Activated CD4-positive, alpha-beta T cell treated with anti-CD3 and anti-CD28 coated beads, Interleukin-10, Interleukin-2, amounts not matched to agents 100 ng/mL and 50 ng/mL, durations not matched to agents 16 hours and 8 hours (primary cell): Measurements from ENCODE around the gene SGMS1.
A peak's percentile ranks its signal among the peaks of the same experiment; 100 is the strongest.

Source experiments
- DNase-seq: peaks from one replicate; pipeline ENCODE4 v3.0.0-alpha.2; 2020

The SGMS1 gene

DNA sequence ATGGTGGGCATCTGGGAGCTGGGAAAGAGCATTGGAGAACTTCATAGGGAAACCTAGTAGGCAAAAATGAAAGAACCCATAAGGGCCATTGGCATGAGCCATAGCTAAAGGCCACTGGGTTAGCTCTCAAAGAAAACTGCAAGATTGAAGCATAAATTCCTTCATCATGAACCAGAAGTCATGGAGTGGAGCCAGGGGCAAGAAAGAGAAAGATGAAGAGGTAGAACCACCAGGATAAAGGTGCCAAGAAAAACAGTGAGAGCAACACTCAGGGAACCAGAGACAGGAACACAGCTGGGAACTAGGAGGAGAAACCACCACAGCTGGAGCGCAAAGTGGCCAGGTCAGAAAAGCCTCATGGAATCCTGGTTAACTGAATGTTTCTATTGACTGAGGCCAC lies 11.5 kb upstream of the SGMS1 start:
- no peak for DNase-seq

DNA sequence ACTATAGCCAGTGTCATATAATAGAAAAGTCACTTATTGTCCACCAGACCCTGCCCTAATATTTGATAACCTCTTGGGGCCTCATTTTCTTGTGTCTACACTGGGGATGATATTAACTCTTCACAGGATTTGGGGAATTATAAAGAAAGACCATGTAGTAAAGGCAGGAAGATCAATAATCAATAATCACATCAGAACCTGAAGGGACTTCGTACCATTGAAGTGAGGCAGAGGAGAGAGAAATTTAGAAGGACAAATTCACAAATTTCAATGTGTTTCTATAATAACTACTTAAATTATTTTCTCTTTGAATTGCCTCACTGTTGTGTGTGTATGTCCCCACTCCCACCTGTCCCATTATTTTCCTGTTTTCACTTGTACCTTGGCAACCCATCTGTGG lies 10.7 kb upstream of the SGMS1 start:
- no peak for DNase-seq

DNA sequence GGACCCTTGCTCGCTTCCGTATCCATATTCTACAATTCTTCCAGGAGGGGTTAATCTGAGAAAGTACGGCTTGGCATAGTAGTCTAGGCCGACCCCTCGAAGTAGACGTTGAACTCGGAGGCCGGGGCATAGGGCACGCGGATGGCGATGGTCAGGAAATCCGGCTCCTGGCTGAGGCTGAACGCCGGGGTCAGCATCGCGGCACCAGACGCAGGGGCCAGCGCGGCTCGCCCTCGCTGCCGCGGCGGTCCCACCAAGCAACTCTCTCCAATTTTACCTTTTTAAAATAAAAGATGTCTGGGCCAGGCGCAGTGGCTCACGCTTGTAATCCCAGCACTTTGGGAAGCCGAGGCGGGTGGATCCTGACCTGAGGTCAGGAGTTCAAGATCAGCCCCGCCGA lies 7.3 kb upstream of the SGMS1 start:
- no peak for DNase-seq

DNA sequence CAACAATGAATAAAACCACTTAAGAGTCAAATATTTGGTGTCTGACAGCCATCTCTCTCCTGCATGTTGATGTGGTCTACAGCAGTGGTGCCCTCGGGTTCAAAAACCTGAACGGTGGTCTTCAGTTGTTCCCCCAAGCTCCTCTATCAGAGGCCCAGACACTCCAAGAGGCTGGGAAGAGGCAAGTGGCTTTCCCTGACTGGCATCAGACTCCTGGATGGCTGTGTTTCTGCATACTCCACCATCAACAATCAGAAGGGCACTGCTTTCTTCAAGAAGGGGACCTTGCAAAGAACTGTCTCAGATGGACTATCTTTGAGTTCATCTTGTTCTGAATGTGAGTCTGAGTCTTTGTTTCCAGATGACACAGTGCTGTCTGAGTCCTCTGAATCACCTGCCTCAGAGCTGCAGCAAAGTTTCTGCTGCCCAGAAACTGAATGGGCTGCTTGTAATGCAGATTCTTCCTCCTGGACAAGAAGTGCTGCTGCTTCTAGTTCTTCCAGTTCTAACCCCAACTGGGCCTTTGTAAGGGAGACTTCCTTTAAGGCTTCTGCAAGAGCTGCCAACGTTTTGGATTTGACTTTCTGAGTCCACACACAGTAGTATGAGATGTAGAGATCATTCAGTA lies 5.9 kb upstream of the SGMS1 start:
- peak; percentile 73 for DNase-seq

DNA sequence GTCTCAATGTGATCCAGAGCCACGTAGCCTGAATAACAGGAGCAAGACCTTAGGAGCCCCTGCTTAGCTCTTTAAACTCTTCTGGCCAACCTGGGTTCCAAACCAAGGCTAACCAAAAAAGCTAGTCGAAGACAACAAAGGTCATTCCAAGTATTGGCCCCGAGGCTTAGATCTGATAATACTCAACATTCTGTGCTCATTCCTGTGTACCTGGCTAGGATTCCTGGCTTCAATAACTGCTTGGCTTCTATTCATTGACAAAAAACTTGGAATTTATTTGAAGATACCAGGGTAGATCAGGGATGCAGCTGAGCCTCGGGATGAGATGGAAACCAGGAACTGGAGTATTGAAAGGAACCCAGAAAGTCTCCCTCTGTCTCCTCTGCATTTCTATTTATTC lies 4.1 kb upstream of the SGMS1 start:
- no peak for DNase-seq

DNA sequence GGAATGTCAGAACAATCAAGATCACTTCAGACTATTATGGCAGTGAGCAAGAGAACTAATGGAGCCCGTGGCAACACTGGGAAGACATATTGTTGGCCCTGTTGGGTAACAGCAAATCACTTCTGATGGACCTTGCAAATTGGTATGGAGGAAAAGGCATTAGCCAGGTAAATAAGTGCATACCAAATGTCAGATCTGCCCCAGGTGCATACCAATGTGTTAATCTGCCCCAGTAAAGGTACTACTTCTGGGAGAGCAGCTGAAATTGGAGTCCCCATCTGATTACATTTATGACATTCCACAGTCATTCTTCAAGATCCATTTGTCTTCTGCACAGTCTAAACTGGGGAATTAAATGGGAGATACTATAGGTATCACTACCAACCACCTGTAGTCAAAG lies 3.7 kb upstream of the SGMS1 start:
- no peak for DNase-seq

DNA sequence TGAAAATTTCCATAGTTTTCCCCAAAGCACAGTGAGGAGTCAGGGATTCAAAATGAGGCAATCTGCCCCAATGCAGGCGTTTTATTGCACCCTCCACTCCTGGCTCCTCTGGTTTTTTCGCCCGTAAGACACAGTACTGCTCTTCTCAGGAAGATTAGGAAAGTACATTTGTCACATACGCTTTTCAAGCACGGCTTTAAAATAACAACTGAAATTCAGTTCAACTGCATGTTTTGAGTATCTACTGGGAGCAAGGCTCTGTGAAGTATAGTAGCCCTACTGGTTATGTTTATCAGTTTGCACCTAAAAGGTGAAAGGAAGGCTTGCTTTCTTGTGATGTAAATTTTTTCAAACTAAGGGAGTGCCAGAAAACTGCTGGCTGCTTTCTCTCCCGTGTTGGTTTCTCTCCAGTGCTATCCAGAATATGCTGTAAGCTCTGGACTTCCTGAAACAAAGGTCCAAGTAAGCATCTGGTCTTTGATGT lies 1.9 kb upstream of the SGMS1 start:
- no peak for DNase-seq

DNA sequence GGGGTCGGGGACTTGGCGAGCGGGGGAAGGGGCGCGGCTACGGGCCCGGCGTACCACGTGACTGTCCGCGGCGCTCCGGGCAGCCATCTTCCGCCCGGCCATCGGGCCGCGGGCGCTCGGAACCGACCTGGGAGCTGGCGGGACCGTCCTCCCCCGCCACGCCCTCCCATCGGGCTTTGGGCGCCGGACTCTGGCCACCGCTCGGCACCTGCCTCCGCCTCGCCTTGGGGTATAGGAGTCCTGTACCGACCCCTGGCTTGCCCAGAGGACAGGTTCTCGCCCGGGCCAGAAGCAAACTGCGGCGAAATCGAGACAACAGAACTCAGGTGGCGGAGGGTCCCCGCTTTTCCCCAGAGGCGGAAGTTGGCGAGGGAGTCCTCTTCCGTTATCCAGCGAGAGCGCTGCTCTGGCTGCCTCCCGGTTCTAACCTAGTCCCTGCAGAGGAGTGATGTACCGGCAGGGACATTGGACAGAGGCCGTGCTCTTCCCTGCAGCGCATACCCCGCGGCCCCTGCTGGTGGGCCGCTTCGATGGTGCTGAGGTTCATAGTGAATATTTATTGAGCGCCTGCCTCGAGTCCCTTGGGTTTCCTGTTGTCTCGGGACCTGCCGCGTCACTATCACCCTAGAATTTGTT lies 1.2 kb upstream of the SGMS1 start:
- DNase-seq = peak; percentile 68

DNA sequence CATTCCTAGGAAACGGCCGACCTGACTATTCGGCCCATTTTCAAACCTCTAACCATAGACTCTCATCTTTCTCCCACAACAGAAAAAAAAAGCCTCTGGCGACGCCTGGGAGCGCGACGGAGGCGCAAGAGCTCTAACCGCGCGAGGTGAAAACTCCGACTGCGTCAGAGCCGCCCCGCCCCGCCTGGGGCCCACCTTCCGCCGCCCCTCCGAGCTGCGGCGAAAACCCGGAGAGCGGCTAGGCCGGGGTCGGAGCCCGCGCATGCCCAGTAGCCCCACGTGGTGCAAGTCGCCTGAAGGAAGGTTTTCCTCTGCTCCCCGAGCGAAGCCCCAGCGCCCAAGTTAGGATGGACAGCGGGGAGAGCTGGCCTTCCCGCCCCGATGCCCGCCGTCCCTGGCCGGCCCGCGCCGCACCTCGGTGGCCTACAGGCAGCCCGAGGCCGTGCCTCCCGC lies 683 bp upstream of the SGMS1 start:
- DNase-seq = peak; percentile 96

DNA sequence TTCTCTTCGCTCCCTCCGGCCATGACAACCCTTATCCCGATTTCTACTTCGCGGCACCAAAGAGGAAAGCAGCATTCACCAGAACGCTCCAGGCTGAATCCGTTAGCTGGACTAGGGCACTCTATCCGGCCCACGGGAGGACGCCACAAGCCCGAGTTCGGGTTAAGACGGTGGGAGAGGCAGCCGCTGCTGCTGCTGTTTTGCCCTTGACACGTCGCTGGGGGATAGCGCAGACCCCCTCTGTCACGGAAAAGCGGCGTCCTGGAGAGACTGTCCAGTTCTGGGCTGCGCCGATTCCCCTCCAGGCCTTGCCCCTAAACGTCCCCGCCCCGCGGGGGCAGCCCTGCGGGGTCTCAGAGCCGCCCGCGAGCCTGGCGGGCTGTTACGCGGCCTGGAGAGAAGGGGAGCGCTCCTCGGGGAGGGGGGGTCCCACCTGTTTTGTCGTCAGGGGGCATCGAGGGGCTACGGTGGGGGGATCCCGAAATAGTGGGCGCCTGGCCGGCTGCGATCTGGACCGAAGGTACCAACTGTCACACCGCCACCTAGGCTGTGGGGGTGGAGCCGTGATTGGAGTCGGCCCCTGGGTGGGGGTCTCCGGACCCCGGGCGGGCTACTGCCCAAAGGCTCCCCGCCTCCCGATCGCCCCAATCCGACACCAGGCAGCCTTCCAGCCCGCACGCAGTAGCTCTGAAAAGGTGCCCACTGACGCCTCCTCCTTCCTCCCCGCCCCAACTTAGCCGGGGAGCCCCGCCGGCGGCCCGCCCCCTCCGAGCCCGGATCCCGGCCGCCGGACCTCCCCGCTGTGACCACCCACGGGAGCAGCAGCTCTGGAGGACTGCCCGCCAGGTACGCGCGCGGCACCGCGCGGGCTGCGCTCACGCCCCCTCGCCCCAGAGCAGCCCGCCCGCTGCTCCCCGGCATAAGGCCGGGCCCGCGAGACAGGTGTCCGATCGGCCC lies 772 bp downstream of the SGMS1 start:
- DNase-seq = peak; percentile 53

DNA sequence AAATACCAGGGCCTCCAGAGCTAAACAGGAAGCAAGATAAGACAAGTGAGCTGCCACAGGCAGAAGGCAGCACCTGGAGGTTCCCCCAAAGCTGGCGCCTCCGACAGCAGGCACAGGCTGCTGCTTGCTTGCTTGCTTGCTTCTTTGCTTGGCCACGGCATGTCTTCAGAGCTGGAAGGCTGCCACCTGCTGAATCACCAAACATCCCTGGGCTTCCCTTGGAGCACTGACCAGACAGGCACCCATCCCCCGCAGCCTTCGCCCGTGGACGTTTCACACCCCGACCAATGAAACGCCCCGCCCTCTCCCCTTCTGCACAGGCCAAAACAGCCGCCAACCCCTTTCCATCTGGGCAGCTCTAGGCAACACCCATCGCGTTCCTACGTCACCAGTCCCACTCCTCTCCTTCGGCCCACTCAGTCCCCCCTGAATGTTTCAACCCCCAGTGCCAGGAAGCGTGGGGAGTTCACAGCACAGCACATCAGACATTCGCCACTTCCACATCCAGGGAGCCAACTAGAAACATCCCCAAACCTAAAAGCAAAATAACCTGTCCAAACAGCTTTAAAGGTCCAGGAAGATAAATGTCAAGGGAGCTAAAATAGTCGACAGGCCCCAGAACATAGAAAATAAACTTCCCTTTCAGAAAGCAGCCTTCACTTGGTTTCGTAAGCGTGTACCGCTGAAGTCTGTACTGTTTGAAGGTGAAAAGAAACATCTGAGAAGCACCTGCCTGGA lies 1.6 kb downstream of the SGMS1 start:
- peak; percentile 68 for DNase-seq

DNA sequence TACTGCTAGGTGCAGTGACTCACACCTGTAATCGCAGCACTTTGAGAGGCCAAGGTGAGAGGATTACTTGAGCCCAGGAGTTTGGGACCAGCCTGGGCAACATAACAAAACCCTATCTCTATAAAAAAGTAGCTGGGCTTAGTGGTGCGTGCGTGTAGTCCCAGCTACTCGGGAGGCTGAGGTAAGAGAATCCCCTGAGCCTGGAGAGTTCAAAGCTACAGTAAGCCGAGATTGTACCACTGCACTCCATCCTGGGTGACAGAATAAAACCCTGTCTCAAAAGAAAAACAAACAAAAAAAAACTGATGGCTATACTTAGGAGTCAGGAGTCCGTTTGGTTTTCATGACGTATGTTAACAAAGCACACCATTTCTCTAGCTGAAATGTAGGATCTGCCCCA lies 2.9 kb downstream of the SGMS1 start:
- DNase-seq = no peak

DNA sequence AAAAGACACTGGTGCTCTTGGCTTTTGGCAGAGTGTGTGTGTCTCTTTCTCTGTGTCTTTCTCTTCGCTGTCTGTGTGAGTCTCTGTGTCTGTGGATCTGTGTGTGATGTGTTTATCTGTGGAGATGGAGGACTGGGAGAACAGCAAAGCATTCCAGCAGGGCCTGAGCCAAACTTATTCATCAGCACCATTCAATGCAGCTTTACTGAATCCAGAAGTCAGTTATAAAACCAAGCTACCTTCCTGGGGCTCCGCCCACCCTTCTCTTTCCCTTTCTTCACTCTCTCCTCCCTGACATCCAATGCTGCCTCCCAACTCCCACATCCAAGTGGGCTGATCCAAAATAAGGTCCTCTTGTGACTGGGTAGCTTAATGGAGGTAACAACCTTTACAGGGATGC lies 3.9 kb downstream of the SGMS1 start:
- no peak for DNase-seq

DNA sequence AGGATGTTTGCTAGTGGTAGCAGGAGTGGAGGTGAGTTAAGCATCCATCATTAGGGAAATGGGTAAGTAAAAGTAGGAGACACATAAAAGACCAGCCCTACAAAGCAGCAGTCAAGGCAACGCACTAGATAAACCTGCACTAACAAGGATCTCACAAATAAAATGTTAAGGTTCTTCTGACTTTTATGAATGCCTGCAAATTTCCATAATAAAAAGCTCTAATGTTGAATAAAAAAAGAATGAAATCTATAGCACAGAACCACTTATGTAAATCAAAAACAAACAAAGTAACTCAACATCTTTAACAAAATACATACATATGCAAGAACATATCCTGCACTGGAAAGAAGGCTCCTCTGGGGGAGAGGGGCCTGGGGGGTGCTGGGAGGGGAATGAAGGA lies 4.6 kb downstream of the SGMS1 start:
- DNase-seq = no peak

DNA sequence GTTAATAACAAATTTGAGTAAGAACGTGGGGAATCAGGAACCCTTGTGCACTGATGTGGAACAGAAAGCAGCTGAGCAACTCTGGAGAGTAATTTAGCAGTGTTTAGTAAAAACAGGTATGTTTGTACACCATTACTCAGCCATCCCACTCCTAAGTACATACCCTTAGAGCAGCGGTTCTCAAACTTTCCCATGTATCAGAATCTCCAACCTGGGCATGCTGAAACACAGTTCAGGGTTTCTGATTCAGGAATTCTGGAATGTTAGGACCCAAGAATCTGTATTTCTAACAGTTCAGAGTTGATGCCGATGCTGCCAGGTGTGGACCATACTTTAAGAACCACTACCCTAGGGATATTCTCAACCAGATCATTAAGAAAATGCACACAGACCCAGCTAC lies 5.1 kb downstream of the SGMS1 start:
- DNase-seq = no peak

DNA sequence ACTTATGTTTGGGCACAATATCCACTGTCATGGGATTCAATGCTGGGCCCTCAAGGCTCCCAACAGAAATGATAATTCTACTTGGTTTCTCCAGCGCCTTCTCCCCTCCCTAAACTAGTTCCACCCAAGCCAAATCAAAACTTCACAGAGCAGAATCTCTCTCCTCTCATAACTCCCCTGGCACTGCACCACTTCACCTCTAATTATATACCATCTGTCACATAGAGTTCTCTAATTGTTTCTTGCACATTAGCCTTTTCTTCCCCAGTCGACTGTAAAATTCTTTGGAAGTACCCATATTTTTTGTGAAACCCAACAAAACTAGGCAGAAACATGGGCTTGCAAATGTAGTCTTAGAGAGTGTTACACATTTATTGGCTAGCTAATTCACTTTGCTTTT lies 8.1 kb downstream of the SGMS1 start:
- DNase-seq = no peak

DNA sequence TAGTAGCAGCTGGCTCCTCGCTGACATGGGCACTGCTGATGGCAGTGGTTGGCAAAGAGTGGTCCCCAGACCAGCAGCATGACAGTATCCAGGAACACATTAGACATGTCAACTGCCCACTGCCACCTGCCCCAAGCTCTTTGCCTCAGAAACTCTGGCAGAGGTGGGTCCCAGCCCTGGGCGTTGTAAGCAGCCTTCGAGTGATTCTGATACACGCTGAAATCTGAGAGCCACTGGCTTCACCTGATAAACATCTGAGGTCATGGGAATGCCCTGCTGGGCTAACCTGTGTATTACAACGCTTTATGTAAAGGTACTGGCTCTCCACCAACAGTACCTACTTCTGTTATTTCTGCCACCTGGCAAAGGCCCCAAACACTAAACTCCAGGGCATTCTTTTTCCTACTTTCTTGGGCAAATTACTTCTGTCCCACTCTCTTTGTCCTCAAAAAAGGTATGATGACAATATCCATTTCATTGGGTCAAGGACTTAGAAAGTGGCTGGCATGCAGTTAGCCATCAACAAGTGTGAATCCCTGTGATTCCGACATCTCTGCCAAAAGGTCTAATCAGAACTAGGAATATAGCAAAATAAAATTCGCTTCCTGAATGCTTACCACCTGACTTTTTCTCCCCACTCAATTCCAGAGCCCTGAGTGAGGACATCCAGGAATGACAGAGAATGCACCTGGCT lies 9.2 kb downstream of the SGMS1 start:
- DNase-seq = peak; percentile 22

DNA sequence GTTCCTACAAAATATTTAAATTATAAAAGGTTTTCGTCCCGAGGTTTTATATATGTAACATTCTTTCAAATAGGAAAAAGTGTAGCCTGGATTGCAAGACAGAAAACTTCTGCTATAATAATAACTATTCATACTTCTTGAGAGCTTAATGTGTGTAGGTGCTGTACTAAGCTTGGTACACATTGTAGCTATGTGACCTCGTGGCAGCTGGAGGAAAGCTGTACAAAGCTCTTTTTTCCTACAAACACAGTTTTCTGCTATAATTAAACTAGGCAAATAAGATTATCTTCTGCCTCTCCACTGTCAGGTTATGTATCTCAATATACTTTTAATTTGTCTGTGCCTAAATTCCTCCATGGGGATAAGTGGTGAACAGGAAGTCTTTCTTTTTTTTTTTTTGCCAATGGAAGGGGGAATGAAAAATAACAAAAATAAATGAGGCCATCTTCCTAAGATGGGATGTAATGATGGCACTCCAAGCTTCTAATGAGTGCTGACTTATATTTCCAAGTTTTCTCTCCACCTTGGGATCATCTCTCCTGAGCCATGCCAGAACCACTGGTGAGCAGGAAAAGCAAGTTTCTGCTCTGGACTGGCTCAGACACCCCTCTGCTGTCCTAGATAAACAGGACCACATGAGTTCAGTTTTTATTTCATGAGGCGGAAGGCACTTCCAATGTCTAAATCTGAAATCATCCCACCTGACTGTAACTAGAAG lies 9.9 kb downstream of the SGMS1 start:
- no peak for DNase-seq

DNA sequence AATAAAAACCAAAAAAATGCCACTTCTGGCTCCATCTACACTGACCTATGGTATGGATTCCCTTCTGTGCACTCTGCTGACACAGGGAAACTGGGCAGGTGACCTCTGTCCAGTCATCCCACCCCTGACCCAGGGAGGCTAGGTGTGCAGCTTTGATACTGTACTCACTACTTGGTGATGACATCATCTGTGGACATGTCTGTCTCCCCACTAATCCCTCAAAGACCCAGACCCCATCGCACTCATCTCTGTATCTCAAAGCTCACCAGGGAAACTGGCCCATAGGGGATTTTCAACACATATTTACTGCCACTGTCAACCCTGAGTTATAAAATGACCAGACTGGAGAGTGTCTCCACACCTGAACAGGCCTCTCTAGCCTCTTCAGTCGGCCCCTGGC lies 10.6 kb downstream of the SGMS1 start:
- peak; percentile 14 for DNase-seq

DNA sequence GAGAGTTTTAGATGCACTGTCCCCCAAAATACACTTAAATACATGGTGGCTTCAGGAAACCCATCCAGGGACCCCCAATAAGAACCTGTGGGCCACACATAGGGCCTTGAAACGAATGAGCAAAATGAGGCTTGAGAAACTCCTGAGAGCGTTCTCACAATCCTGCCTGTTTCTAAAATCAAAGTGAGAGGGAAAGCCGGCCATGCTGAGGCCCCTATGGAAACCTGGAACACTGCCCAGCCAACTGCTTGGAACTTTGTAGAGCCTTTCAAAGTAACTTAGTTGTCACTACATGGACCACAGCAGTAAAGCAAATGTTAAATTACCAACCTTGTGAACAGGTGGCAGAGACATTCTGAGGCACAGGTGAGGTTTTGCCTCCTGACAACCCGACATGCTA lies 13.4 kb downstream of the SGMS1 start:
- no peak for DNase-seq

DNA sequence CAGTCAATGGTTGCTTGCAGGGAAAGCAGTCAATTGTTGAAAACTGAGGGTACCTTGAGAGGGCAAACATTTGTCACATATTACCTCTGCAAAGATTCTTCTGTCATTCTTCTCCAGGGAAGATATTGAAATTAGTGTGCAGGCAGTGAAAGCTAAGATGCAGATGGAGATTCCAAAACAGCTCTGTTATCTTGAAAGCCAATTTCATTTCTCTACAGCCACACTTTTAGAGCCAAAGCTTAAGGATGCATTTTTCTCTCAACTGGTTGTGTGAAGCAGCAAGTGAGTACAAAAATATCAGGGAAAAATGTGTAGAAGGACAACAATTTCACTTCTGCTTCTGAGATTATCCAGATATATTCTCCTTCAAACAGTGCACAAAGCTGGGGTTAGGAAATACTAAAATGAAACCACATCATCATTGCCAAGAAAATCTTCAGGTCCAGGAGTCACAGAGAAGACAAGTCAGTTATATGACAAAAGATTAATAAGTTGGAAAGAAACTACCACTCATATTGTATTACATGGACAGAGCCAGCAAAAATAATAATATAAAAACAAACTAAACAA lies 16.3 kb downstream of the SGMS1 start:
- no peak for DNase-seq

DNA sequence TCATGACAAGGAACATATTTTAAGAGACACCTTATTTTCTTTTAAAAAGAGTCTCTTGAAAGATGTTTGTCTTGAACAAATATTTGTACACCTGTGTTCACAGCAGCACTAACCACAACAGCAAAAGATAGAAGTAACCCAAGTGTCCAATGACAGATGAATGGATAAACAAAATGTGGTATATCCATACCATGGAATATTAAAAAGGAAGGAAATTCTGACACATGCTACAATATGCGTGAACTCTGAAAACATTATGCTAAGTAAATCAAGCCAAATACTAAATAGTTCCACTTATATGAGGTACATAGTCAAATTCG lies 17.8 kb downstream of the SGMS1 start:
- no peak for DNase-seq
